ENCODE results near the gene DNAH10. TPM values are rescaled to one million over a fixed set of nuclear protein-coding genes. Genes with fewer than 3 reads are reported as not detected.

Gene DNAH10
- polyA plus RNA-seq, 6 donors from 2014 or later: 0.03 to 0.33 (median 0.17) TPM; not detected in 1

- no peak for ATAC-seq (ENCODE audit: low read depth in 2 of 2)
- Mint-ChIP-seq H3K4me1 (no peaks in the 10 kb centered on the region), H3K9me3 (no peaks in the 10 kb centered on the region), H3K4me3 (no peak overlapping the region), H3K27ac (no peak overlapping the region), H3K36me3 (no peaks in the 10 kb centered on the region), H3K27me3 (no peaks in the 10 kb centered on the region)
- DNase-seq: no peak
Observed at GRCh38 chr12:123956249-123956648, 194.1 kb downstream of the DNAH10 start.

DNA sequence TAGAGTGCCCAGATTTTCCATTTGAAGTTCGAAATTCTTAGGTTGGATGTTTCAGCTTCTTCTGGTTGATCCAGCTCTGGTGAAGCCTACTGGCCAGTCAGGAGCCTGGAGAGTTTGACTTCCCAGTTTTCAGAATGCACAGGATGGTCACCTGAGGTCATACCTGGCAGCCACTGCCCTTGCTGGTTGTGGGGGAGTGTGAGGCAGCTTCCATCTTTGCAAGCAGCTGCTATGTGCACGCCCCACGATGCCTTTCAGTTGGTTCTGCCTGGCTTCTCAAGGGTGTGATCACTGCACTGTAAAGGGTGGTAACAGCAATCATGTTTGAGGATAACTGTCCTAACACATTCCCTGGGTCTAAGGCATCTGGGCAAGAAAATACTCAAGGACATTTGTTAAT is 195.1 kb downstream of the DNAH10 start:
- Mint-ChIP-seq H3K4me1 (peaks cover 0 to 3% (median 0%) of the 10 kb centered on the region in 3 donors), H3K27ac (no peak overlapping the region), H3K4me3 (no peak overlapping the region), H3K9me3 (no peaks in the 10 kb centered on the region), H3K36me3 (no peaks in the 10 kb centered on the region), H3K27me3 (no peaks in the 10 kb centered on the region)
- ATAC-seq (ENCODE audit: low read depth in 2 of 2) (no peak), DNase-seq (no peak)

DNA sequence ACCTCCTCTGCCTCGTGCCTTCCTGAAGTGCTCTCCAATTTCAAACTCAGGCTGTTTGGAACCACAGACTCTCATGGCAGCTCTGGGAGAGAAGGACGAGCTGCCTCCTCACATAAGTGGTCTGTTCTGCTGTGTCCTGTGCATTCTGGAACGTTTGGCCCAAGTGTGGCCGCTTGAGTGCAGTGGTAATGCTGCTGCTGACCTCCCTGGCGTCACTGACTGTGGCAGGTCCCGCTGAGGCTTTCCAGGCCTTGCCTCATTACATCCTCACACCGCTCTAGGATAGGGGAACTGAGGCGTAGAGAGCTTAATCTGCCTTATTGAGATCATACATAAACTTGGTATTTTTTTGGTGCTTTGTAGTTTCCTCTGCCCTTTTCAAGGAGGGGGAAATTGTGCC is 196.4 kb downstream of the DNAH10 start:
- Mint-ChIP-seq H3K9me3 (no peaks in the 10 kb centered on the region), H3K4me1 (peaks cover 0 to 3% (median 0%) of the 10 kb centered on the region in 3 donors), H3K27ac (peak overlapping the region in 1 of 6 donors; percentile 56), H3K36me3 (no peaks in the 10 kb centered on the region), H3K4me3 (no peak overlapping the region), H3K27me3 (no peaks in the 10 kb centered on the region)
- ATAC-seq (ENCODE audit: low read depth in 2 of 2) (no peak), DNase-seq (no peak)

GRCh38 chr12:123958876-123959275 is 196.8 kb downstream of the DNAH10 start:
- no peaks in the 10 kb centered on the region for H3K27me3 Mint-ChIP-seq
- H3K4me3 Mint-ChIP-seq: no peak overlapping the region
- H3K36me3 Mint-ChIP-seq: no peaks in the 10 kb centered on the region
- no peaks in the 10 kb centered on the region for H3K9me3 Mint-ChIP-seq
- ATAC-seq (ENCODE audit: low read depth in 2 of 2) (no peak), DNase-seq (no peak)
- no peak overlapping the region for H3K27ac Mint-ChIP-seq
- peaks cover 0 to 3% (median 0%) of the 10 kb centered on the region in 3 donors for H3K4me1 Mint-ChIP-seq

GRCh38 chr12:123960029-123960735 is 198.1 kb downstream of the DNAH10 start:
- no peak overlapping the region for H3K27ac Mint-ChIP-seq
- no peaks in the 10 kb centered on the region for H3K36me3 Mint-ChIP-seq
- no peak overlapping the region for H3K4me3 Mint-ChIP-seq
- no peaks in the 10 kb centered on the region for H3K27me3 Mint-ChIP-seq
- DNase-seq: no peak
- no peak for ATAC-seq (ENCODE audit: low read depth in 2 of 2)
- H3K4me1 Mint-ChIP-seq: peaks cover 0 to 3% (median 0%) of the 10 kb centered on the region in 3 donors
- no peaks in the 10 kb centered on the region for H3K9me3 Mint-ChIP-seq

- DNase-seq (no peak), ATAC-seq (ENCODE audit: low read depth in 2 of 2) (no peak)
- no peak overlapping the region for H3K4me3 Mint-ChIP-seq
- H3K27ac Mint-ChIP-seq: no peak overlapping the region
- H3K36me3 Mint-ChIP-seq: no peaks in the 10 kb centered on the region
- H3K9me3 Mint-ChIP-seq: no peaks in the 10 kb centered on the region
- no peaks in the 10 kb centered on the region for H3K27me3 Mint-ChIP-seq
- H3K4me1 Mint-ChIP-seq: peaks cover 0 to 3% (median 0%) of the 10 kb centered on the region in 3 donors
Observed at GRCh38 chr12:123960856-123961255, 198.8 kb downstream of the DNAH10 start.

DNA sequence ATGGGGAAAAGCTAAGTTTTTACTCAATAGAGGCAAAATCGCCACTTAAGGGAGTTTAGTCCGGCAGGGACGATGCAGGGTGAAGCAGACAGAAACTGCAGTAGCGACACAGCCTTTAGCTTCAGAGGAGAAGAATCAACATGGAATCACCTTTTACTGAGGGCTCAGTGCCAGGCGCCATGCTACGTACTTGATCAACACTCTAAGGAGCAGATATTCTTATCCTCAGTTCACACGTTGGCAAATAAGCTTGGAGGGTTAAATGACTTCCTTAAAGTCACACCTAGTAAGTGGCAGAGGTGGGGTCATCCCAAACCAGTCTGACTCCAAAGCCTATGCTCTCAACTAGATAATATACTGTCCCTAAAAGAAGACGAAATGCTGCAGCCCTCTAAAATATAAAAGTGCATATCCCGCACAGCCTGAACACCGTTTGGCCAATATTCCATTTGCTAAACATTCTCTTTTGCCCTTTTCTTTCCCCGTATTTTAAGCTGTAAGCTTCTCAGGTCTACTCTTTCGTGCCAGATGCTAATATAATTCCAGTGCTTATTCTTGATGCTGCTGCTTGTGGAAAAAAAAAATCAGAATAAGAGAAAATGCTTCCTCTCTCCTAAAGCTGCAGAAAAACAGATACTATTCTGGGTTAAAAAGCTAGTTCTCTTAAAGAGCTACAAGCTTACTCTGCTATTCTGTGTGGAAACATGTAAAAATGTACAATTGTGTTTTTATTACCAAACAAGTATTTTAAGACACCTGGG is 199.7 kb downstream of the DNAH10 start:
- Mint-ChIP-seq H3K4me1 (peaks cover 0 to 3% (median 0%) of the 10 kb centered on the region in 3 donors), H3K27me3 (no peaks in the 10 kb centered on the region), H3K27ac (no peak overlapping the region), H3K9me3 (no peaks in the 10 kb centered on the region), H3K4me3 (no peak overlapping the region), H3K36me3 (no peaks in the 10 kb centered on the region)
- ATAC-seq (ENCODE audit: low read depth in 2 of 2) (no peak), DNase-seq (no peak)

GRCh38 chr12:123962513-123962912 is 200.4 kb downstream of the DNAH10 start:
- no peak for ATAC-seq (ENCODE audit: low read depth in 2 of 2)
- DNase-seq: no peak
- Mint-ChIP-seq H3K4me3 (no peak overlapping the region), H3K36me3 (no peaks in the 10 kb centered on the region), H3K4me1 (peaks cover 0 to 3% (median 0%) of the 10 kb centered on the region in 3 donors), H3K27me3 (no peaks in the 10 kb centered on the region), H3K27ac (no peak overlapping the region), H3K9me3 (no peaks in the 10 kb centered on the region)

- no peaks in the 10 kb centered on the region for H3K27me3 Mint-ChIP-seq
- H3K4me1 Mint-ChIP-seq: peaks cover 0 to 3% (median 0%) of the 10 kb centered on the region in 3 donors
- ATAC-seq (ENCODE audit: low read depth in 2 of 2) (no peak), DNase-seq (no peak)
- no peaks in the 10 kb centered on the region for H3K9me3 Mint-ChIP-seq
- no peaks in the 10 kb centered on the region for H3K36me3 Mint-ChIP-seq
- no peak overlapping the region for H3K27ac Mint-ChIP-seq
- H3K4me3 Mint-ChIP-seq: no peak overlapping the region
Observed at GRCh38 chr12:123963821-123964220, 201.7 kb downstream of the DNAH10 start.

DNA sequence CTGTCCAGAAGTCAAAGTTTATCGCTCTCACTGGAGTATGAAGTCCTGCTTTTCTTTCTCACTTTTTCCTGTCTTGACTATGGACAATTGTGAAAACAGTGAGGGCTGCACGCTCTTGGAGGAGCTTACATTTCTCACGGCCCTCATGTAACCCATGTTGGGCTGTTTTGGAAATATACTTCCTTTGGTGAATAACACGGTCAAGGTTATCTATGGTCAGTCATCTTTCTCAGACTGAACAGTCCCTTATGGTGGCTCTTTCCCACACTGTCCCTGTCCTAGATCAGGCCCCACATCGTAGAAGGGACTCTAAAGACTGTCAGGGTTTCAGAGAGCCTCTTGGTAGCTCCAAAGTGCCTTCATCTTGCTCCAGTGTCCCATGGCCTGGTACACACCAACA is 203.3 kb downstream of the DNAH10 start:
- Mint-ChIP-seq H3K27ac (no peak overlapping the region), H3K9me3 (no peaks in the 10 kb centered on the region), H3K4me1 (peaks cover 0 to 3% (median 2%) of the 10 kb centered on the region in 3 donors), H3K4me3 (no peak overlapping the region), H3K27me3 (no peaks in the 10 kb centered on the region), H3K36me3 (no peaks in the 10 kb centered on the region)
- ATAC-seq (ENCODE audit: low read depth in 2 of 2) (no peak), DNase-seq (no peak)

DNA sequence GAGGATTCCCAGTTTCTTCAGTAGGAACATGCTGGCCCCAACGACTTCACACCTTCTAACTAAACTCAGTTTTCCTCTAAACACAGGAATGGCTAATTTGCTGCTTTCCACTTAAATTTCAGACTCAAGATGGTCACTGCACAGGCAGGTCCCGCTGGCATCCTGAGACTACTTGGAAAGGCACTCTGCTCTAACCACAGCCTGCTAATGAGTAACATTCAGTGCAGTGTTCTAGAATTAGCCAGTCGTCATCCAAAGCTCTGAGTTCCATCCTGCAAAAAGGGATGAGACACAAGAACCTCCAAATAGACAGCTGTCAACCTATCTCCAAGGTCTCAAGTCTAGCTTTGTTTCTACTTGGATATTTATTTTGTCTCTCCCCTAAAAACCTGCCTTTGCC is 204.5 kb downstream of the DNAH10 start:
- Mint-ChIP-seq H3K27ac (no peak overlapping the region), H3K4me3 (no peak overlapping the region), H3K27me3 (no peaks in the 10 kb centered on the region), H3K4me1 (peaks cover 0 to 6% (median 5%) of the 10 kb centered on the region in 3 donors), H3K36me3 (no peaks in the 10 kb centered on the region), H3K9me3 (no peaks in the 10 kb centered on the region)
- DNase-seq (no peak), ATAC-seq (ENCODE audit: low read depth in 2 of 2) (no peak)

GRCh38 chr12:123967121-123967586 is 205.1 kb downstream of the DNAH10 start:
- Mint-ChIP-seq H3K4me1 (peaks cover 0 to 7% (median 4%) of the 10 kb centered on the region in 3 donors), H3K4me3 (no peak overlapping the region), H3K27ac (no peak overlapping the region), H3K36me3 (no peaks in the 10 kb centered on the region), H3K9me3 (no peaks in the 10 kb centered on the region), H3K27me3 (no peaks in the 10 kb centered on the region)
- DNase-seq (no peak), ATAC-seq (ENCODE audit: low read depth in 2 of 2) (no peak)

- Mint-ChIP-seq H3K9me3 (no peaks in the 10 kb centered on the region), H3K27ac (peak overlapping the region in 5 of 6 donors; percentile 23 to 96 (median 94)), H3K27me3 (no peaks in the 10 kb centered on the region), H3K4me1 (peaks cover 11 to 20% (median 13%) of the 10 kb centered on the region in 3 donors), H3K4me3 (peak overlapping the region; percentile 86 to 96 (median 94)), H3K36me3 (peaks cover 0 to 7% of the 10 kb centered on the region in 2 donors)
- DNase-seq: no peak
- ATAC-seq (ENCODE audit: low read depth in 2 of 2): no peak
Observed at GRCh38 chr12:123971449-123971769, 209.3 kb downstream of the DNAH10 start.
